CD8-positive, alpha-beta memory T cell (primary cell): Measurements from ENCODE around the gene SCYGR1. TPM values are rescaled to one million over a fixed set of nuclear protein-coding genes. Genes with fewer than 3 reads are reported as not detected.
"Not testable (repeated sequence)": the region's sequence is repeated elsewhere in the genome, so short reads cannot be mapped to it uniquely, and the experiment has no call there.

Source experiments
- CTCF ChIA-PET: fragments of 350-600 bp; sonication (Branson Sonifier 250); formaldehyde crosslinking; loops from one replicate; lab custom pipeline; 2021; ENCODE audit warnings: antibody characterized with exemption; lab: Charles Lee
- POLR2A ChIA-PET: fragments of 350-600 bp; sonication (Branson Sonifier 250); formaldehyde crosslinking; loops from one replicate; lab custom pipeline; 2021; ENCODE audit warnings: antibody characterized with exemption; lab: Charles Lee
- DNase-seq, 5 donors: peaks; one replicate each; pipeline versions ENCODE4 v3.0.0 to v3.0.0-alpha.2; 2020 to 2022; ENCODE audit warnings: mixed read lengths in 1 of 5
- H3K27ac ChIP-seq: one replicate; pipeline ENCODE4 v1.7.0; 2013; ENCODE audit warnings: low read depth, mild to moderate bottlenecking, low read length, moderate library complexity
- H3K27me3 ChIP-seq: 2 replicates; pipeline ENCODE4 v1.7.0; 2013; ENCODE audit warnings: low read length, mild to moderate bottlenecking; ENCODE audit not compliant: insufficient read depth, poor library complexity, severe bottlenecking
- H3K36me3 ChIP-seq: 2 replicates; pipeline ENCODE4 v1.7.0; 2013; ENCODE audit warnings: mild to moderate bottlenecking, low read length, moderate library complexity; ENCODE audit not compliant: insufficient read depth
- H3K4me1 ChIP-seq: 2 replicates; pipeline ENCODE4 v1.7.0; 2013; ENCODE audit warnings: mild to moderate bottlenecking, low read length, moderate library complexity; ENCODE audit not compliant: insufficient read depth
- H3K4me3 ChIP-seq: 2 replicates; pipeline ENCODE4 v1.7.0; 2013; ENCODE audit warnings: mild to moderate bottlenecking, low read length
- H3K9me3 ChIP-seq: 2 replicates; pipeline ENCODE4 v1.7.0; 2013; ENCODE audit warnings: mild to moderate bottlenecking, low read length
- H3K27ac Mint-ChIP-seq, 8 donors: one replicate each; pipeline ENCODE4 v1.8.0; 2020 to 2021; ENCODE audit warnings: mixed read lengths in 8 of 8, mild to moderate bottlenecking in 6 of 8, inconsistent platforms in 3 of 8, moderate library complexity in 3 of 8
- H3K27me3 Mint-ChIP-seq, 2 donors: one replicate each; pipeline ENCODE4 v1.8.0; 2020 to 2021; ENCODE audit warnings: mixed read lengths in 2 of 2, mild to moderate bottlenecking in 1 of 2, moderate library complexity in 1 of 2
- H3K36me3 Mint-ChIP-seq, 3 donors: one replicate each; pipeline ENCODE4 v1.8.0; 2020 to 2021; ENCODE audit warnings: mixed read lengths in 3 of 3, inconsistent platforms in 1 of 3, mild to moderate bottlenecking in 1 of 3
- H3K4me1 Mint-ChIP-seq, 3 donors: one replicate each; pipeline ENCODE4 v1.8.0; 2020 to 2021; ENCODE audit warnings: mixed read lengths in 3 of 3, inconsistent platforms in 1 of 3, mild to moderate bottlenecking in 1 of 3
- H3K4me3 Mint-ChIP-seq, 7 donors: one replicate each; pipeline ENCODE4 v1.8.0; 2020 to 2021; ENCODE audit warnings: mixed read lengths in 7 of 7, mild to moderate bottlenecking in 6 of 7, moderate library complexity in 4 of 7, inconsistent platforms in 2 of 7
- H3K9me3 Mint-ChIP-seq, 5 donors: one replicate each; pipeline ENCODE4 v1.8.0; 2020 to 2022; ENCODE audit warnings: mixed read lengths in 5 of 5, mild to moderate bottlenecking in 3 of 5, moderate library complexity in 2 of 5, inconsistent platforms in 1 of 5
- polyA plus RNA-seq: library from polyadenylated mRNA; unstranded; fragments of 300-500 nt; fragmentation: Illumina TruSeq; gene quantifications from one replicate; pipeline ENCODE4 v1.2.3, GENCODE V29; 2021
- total RNA-seq, 2 experiments: library from RNA; stranded (reverse); gene quantifications; one replicate each; pipeline ENCODE4 v1.2.3, GENCODE V29; 2021

The SCYGR1 gene
- total and polyA plus RNA-seq, 3 experiments from 2014 or later: not detected

GRCh38 chr2:227373389-227373788 is 14.4 kb downstream of the SCYGR1 start:
- Mint-ChIP-seq H3K27ac (no peak overlapping the region), H3K9me3 (no peaks in the 10 kb centered on the region), H3K36me3 (no peaks in the 10 kb centered on the region), H3K4me3 (no peak overlapping the region), H3K27me3 (peaks cover 5 to 31% of the 10 kb centered on the region in 2 donors), H3K4me1 (peaks cover 3 to 7% (median 6%) of the 10 kb centered on the region in 3 donors)
- Histone ChIP-seq H3K27me3 (no peaks in the 10 kb centered on the region), H3K4me3 (no peak overlapping the region), H3K4me1 (no peaks in the 10 kb centered on the region), H3K27ac (no peak overlapping the region), H3K9me3 (no peaks in the 10 kb centered on the region), H3K36me3 (no peaks in the 10 kb centered on the region)
- ChIA-PET CTCF (no interaction called here), POLR2A (no interaction called here)
- DNase-seq: no peak

DNA sequence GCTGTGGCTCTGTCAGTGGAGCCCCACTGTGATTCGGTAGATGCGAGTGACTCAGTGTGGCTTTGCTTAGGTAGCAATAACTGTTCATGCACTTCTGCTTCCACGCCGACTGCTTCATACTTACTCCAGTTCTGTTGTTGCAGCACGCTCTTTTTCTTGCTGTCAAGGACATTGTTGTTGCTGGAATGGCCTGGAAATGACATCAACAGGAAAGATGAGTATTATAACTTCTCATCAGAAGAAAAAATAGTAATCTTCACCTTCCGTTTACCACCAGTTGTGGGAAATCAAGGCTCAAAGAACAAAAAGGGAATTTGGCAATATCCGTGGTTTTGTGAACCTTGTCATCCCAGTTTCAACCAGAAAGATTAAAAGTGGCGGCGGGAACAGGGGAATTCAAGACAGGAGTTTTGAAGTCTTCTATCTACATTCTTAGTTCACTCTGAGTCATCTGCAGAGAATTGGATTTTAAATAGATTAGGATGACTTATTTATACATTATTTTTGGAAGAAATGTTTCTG is 16.9 kb downstream of the SCYGR1 start:
- no peaks in the 10 kb centered on the region for H3K9me3 ChIP-seq
- Mint-ChIP-seq H3K36me3 (no peaks in the 10 kb centered on the region), H3K4me3 (no peak overlapping the region), H3K27ac (no peak overlapping the region), H3K4me1 (peaks cover 3 to 7% (median 6%) of the 10 kb centered on the region in 3 donors), H3K27me3 (peaks cover 5 to 16% of the 10 kb centered on the region in 2 donors), H3K9me3 (no peaks in the 10 kb centered on the region)
- H3K4me3 ChIP-seq: no peak overlapping the region
- H3K27ac ChIP-seq: no peak overlapping the region
- no peaks in the 10 kb centered on the region for H3K36me3 ChIP-seq
- CTCF ChIA-PET: no interaction called here
- no peaks in the 10 kb centered on the region for H3K27me3 ChIP-seq
- H3K4me1 ChIP-seq: no peaks in the 10 kb centered on the region
- no peak for DNase-seq
- POLR2A ChIA-PET: no interaction called here

DNA sequence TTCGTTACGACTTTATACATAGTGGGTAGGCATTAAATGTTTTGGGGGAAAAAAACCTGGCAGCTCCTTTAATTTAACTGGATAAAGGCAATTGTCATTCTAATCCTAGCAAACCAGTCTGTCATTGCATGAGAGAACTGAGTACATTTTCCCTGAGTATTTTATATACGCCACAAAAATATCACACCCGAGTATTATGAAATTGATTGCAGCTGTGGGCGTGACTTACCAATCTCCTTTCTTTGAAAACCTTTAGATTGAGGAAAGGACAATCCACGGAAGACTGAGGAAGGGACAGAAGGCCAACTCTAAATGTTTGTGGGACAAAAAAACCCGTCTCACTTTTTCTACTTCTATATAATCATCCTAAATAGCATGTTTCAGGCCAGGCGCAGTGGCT is 17.7 kb downstream of the SCYGR1 start:
- no peaks in the 10 kb centered on the region for H3K9me3 ChIP-seq
- no peak overlapping the region for H3K4me3 ChIP-seq
- no peaks in the 10 kb centered on the region for H3K4me1 ChIP-seq
- Mint-ChIP-seq H3K9me3 (no peaks in the 10 kb centered on the region), H3K27ac (no peak overlapping the region), H3K4me1 (peaks cover 3 to 7% (median 6%) of the 10 kb centered on the region in 3 donors), H3K27me3 (peaks cover 5 to 16% of the 10 kb centered on the region in 2 donors), H3K4me3 (no peak overlapping the region), H3K36me3 (no peaks in the 10 kb centered on the region)
- POLR2A ChIA-PET: interaction anchor here (0.5 kb wide), 1 partner anchor 31 kb away, joined by 4 read pairs; no protein-coding TSS in a partner anchor
- H3K27me3 ChIP-seq: no peaks in the 10 kb centered on the region
- DNase-seq: no peak
- no peaks in the 10 kb centered on the region for H3K36me3 ChIP-seq
- CTCF ChIA-PET: no interaction called here
- no peak overlapping the region for H3K27ac ChIP-seq

DNA sequence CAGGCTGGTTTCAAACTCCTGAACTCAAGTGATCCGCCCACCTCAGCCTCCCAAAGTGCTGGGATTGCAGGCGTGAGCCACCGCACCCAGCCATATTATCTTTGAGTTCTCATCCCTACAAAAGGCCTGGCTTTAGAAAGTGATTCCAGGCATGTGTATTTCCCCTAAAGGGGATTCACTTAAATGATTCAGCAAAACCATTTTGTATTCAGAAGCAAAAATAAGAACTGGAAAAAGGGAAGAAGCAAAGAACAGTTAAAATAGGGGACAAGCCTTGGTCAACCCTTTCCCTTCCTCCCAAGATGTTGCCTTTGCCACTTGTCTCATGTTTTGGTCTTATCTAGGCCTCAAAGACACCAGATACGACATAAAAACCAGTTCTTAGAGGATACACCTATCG is 19.2 kb downstream of the SCYGR1 start:
- ChIA-PET CTCF (no interaction called here), POLR2A (no interaction called here)
- Histone ChIP-seq H3K4me1 (no peaks in the 10 kb centered on the region), H3K4me3 (no peak overlapping the region), H3K27ac (no peak overlapping the region), H3K9me3 (no peaks in the 10 kb centered on the region), H3K27me3 (no peaks in the 10 kb centered on the region), H3K36me3 (no peaks in the 10 kb centered on the region)
- Mint-ChIP-seq H3K4me1 (peaks cover 0 to under 1% (median 0%) of the 10 kb centered on the region in 3 donors), H3K4me3 (no peak overlapping the region), H3K27me3 (peaks cover 5 to 12% of the 10 kb centered on the region in 2 donors), H3K36me3 (no peaks in the 10 kb centered on the region), H3K9me3 (no peaks in the 10 kb centered on the region), H3K27ac (no peak overlapping the region)
- DNase-seq: no peak

GRCh38 chr2:227367427-227367795 is 20.3 kb downstream of the SCYGR1 start:
- peaks cover 5 to 6% of the 10 kb centered on the region in 2 donors for H3K27me3 Mint-ChIP-seq
- Histone ChIP-seq H3K27me3 (no peaks in the 10 kb centered on the region), H3K4me1 (no peaks in the 10 kb centered on the region), H3K4me3 (no peak overlapping the region), H3K9me3 (no peaks in the 10 kb centered on the region), H3K36me3 (no peaks in the 10 kb centered on the region), H3K27ac (no peak overlapping the region)
- H3K4me1 Mint-ChIP-seq: peaks cover 0 to 2% (median 0%) of the 10 kb centered on the region in 3 donors
- CTCF ChIA-PET: no interaction called here
- H3K4me3 Mint-ChIP-seq: no peak overlapping the region
- DNase-seq: no peak
- H3K36me3 Mint-ChIP-seq: no peaks in the 10 kb centered on the region
- no peak overlapping the region for H3K27ac Mint-ChIP-seq
- POLR2A ChIA-PET: no interaction called here
- H3K9me3 Mint-ChIP-seq: no peaks in the 10 kb centered on the region

- H3K9me3 Mint-ChIP-seq: no peaks in the 10 kb centered on the region
- H3K27ac ChIP-seq: no peak overlapping the region
- no peaks in the 10 kb centered on the region for H3K36me3 ChIP-seq
- CTCF ChIA-PET: no interaction called here
- H3K4me1 Mint-ChIP-seq: peaks cover 0 to 2% (median 0%) of the 10 kb centered on the region in 3 donors
- H3K4me1 ChIP-seq: no peaks in the 10 kb centered on the region
- no peak overlapping the region for H3K4me3 Mint-ChIP-seq
- no peak overlapping the region for H3K27ac Mint-ChIP-seq
- H3K27me3 ChIP-seq: no peaks in the 10 kb centered on the region
- peaks cover 5% of the 10 kb centered on the region in 2 donors for H3K27me3 Mint-ChIP-seq
- H3K36me3 Mint-ChIP-seq: no peaks in the 10 kb centered on the region
- H3K9me3 ChIP-seq: no peaks in the 10 kb centered on the region
- DNase-seq: no peak
- no peak overlapping the region for H3K4me3 ChIP-seq
- POLR2A ChIA-PET: no interaction called here
Measured at GRCh38 chr2:227366769-227367426, 20.9 kb downstream of the SCYGR1 start.

GRCh38 chr2:227365833-227366232 is 21.9 kb downstream of the SCYGR1 start:
- ChIA-PET CTCF (no interaction called here), POLR2A (no interaction called here)
- Mint-ChIP-seq H3K36me3 (peaks cover 0 to 4% (median 4%) of the 10 kb centered on the region in 3 donors), H3K27ac (no peak overlapping the region), H3K4me3 (no peak overlapping the region), H3K9me3 (no peaks in the 10 kb centered on the region), H3K4me1 (peaks cover 0 to 2% (median 0%) of the 10 kb centered on the region in 3 donors), H3K27me3 (no peaks in the 10 kb centered on the region)
- Histone ChIP-seq H3K27me3 (no peaks in the 10 kb centered on the region), H3K4me3 (no peak overlapping the region), H3K9me3 (no peaks in the 10 kb centered on the region), H3K4me1 (no peaks in the 10 kb centered on the region), H3K36me3 (no peaks in the 10 kb centered on the region), H3K27ac (no peak overlapping the region)
- no peak for DNase-seq

DNA sequence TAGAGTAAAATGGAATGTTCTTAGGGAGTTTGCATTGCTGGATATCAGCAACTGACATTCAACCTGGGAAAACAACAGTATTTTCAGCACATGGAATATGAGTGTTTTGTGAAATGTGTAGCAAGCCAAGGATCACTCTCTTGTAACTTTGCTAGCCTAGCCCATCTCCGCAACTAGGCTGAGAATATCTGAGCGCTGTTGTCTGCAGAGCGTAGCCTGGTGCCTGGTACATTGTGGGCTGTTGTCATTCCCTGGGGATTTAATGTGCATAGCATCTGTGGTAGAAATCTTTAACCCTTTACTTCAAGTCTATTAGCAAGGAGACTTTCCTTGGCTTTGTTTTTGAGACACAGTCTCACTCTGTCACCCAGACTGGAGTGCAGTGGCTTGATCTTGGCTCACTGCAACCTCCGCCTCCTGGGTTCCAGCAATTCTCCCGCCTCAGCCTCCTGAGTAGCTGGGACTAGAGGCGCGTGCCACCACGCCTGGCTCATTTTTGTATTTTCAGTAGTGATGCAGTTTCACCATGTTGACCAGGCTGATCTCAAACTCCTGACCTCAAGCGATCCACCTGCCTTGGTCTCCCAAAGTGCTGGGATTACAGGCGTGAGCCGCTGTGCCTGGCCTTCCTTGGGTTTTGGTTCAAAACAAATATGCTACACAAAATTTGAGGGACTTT is 23.0 kb downstream of the SCYGR1 start:
- H3K36me3 ChIP-seq, H3K4me3 Mint-ChIP-seq, DNase-seq, H3K4me3 ChIP-seq, H3K9me3 ChIP-seq, H3K4me1 Mint-ChIP-seq, POLR2A ChIA-PET, H3K4me1 ChIP-seq, H3K27ac ChIP-seq, H3K27me3 Mint-ChIP-seq, H3K27me3 ChIP-seq, H3K9me3 Mint-ChIP-seq: not testable (repeated sequence)
- CTCF ChIA-PET: interaction anchor here (0.6 kb wide), 1 partner anchor 1739 kb away, joined by 3 read pairs; no protein-coding TSS in a partner anchor
- Mint-ChIP-seq H3K27ac (peak overlapping the region in 1 of 8 donors; percentile 47), H3K36me3 (peaks cover 0 to 14% (median 9%) of the 10 kb centered on the region in 3 donors)
